Ishikawa (cell line): ENCODE data around the gene MYB.

ENCODE experiments used
- CEBPB ChIP-seq: IDR thresholded peaks from 2 replicates; pipeline ENCODE4 v1.6.1; 2012
- CREB1 ChIP-seq: IDR thresholded peaks from 2 replicates; pipeline ENCODE4 v1.6.1; 2012; ENCODE audit warnings: low read depth
- EGR1 ChIP-seq: IDR thresholded peaks from 2 replicates; pipeline ENCODE4 v1.6.1; 2012
- EP300 ChIP-seq: IDR thresholded peaks from 2 replicates; pipeline ENCODE4 v1.6.1; 2012; ENCODE audit warnings: borderline replicate concordance
- FOXM1 ChIP-seq: IDR thresholded peaks from 2 replicates; pipeline ENCODE4 v1.6.1; 2012; ENCODE audit warnings: low read depth, borderline replicate concordance
- NFIC ChIP-seq: IDR thresholded peaks from 2 replicates; pipeline ENCODE4 v1.6.1; 2012
- RAD21 ChIP-seq: IDR thresholded peaks from 2 replicates; pipeline ENCODE4 v1.6.1; 2012; ENCODE audit warnings: low read depth
- TAF1 ChIP-seq: IDR thresholded peaks from 2 replicates; pipeline ENCODE4 v1.6.1; 2012; ENCODE audit warnings: low read depth, mild to moderate bottlenecking
- TCF12 ChIP-seq: IDR thresholded peaks from 2 replicates; pipeline ENCODE4 v1.6.1; 2012; ENCODE audit warnings: low read depth
- TEAD4 ChIP-seq: IDR thresholded peaks from 2 replicates; pipeline ENCODE4 v1.6.1; 2012
- YY1 ChIP-seq: IDR thresholded peaks from 2 replicates; pipeline ENCODE4 v1.6.1; 2012; ENCODE audit warnings: low read depth
- ZBTB7A ChIP-seq: IDR thresholded peaks from 2 replicates; pipeline ENCODE4 v1.6.1; 2012; ENCODE audit warnings: low read depth
- TF ChIP-seq, protein P1 (sequence below): IDR thresholded peaks from 2 replicates; pipeline ENCODE4 v1.6.1; 2012
- TF ChIP-seq, protein P2 (sequence below): IDR thresholded peaks from 2 replicates; pipeline ENCODE4 v1.6.1; 2012; ENCODE audit warnings: low read depth, mild to moderate bottlenecking
- TF ChIP-seq, protein P3 (sequence below): IDR thresholded peaks from 2 replicates; pipeline ENCODE4 v1.6.1; 2012

MYB gene

DNA sequence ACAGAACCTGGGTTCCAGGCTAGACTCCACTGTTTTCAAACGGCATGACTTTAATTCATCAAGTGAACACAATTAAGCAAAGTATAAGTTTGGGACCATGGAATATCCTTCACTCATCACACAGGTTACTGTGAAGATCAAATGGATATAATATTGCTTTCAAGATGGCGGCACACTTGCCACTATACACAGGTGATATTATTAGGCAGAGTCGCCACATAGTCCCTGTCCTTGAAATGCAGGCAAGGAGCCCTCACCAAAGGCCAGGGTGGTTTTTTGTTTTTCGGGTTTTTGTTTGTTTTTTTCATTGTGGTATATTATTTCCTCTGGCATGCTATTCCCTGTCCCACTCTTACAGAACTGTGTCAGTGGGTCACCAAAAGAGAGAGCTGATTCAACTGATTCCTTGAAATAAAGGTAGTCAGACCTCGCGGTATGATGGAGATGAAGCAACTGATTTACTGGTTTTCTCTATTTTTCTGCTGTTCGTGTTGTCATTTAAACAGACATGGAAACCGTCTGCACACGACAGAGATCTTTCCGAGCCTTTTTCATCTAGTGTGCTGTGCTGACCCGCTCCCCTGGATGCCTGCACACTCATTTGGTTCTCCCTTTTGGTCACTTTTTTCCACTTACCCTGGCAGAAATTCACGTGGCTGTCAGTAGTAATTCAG is 29.7 kb downstream of the MYB start:
- TF ChIP-seq CREB1 (no peak), TEAD4 (no peak), YY1 (no peak), FOXM1 (no peak), RAD21 (no peak), NFIC (no peak), EP300 (no peak), EGR1 (no peak), TCF12 (no peak)
- TF ChIP-seq, protein P1, sequence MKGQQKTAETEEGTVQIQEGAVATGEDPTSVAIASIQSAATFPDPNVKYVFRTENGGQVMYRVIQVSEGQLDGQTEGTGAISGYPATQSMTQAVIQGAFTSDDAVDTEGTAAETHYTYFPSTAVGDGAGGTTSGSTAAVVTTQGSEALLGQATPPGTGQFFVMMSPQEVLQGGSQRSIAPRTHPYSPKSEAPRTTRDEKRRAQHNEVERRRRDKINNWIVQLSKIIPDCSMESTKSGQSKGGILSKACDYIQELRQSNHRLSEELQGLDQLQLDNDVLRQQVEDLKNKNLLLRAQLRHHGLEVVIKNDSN, result no peak
- TF ChIP-seq, protein P2, sequence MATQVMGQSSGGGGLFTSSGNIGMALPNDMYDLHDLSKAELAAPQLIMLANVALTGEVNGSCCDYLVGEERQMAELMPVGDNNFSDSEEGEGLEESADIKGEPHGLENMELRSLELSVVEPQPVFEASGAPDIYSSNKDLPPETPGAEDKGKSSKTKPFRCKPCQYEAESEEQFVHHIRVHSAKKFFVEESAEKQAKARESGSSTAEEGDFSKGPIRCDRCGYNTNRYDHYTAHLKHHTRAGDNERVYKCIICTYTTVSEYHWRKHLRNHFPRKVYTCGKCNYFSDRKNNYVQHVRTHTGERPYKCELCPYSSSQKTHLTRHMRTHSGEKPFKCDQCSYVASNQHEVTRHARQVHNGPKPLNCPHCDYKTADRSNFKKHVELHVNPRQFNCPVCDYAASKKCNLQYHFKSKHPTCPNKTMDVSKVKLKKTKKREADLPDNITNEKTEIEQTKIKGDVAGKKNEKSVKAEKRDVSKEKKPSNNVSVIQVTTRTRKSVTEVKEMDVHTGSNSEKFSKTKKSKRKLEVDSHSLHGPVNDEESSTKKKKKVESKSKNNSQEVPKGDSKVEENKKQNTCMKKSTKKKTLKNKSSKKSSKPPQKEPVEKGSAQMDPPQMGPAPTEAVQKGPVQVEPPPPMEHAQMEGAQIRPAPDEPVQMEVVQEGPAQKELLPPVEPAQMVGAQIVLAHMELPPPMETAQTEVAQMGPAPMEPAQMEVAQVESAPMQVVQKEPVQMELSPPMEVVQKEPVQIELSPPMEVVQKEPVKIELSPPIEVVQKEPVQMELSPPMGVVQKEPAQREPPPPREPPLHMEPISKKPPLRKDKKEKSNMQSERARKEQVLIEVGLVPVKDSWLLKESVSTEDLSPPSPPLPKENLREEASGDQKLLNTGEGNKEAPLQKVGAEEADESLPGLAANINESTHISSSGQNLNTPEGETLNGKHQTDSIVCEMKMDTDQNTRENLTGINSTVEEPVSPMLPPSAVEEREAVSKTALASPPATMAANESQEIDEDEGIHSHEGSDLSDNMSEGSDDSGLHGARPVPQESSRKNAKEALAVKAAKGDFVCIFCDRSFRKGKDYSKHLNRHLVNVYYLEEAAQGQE, result no peak
- TF ChIP-seq, protein P3, sequence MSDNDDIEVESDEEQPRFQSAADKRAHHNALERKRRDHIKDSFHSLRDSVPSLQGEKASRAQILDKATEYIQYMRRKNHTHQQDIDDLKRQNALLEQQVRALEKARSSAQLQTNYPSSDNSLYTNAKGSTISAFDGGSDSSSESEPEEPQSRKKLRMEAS, result no peak

DNA sequence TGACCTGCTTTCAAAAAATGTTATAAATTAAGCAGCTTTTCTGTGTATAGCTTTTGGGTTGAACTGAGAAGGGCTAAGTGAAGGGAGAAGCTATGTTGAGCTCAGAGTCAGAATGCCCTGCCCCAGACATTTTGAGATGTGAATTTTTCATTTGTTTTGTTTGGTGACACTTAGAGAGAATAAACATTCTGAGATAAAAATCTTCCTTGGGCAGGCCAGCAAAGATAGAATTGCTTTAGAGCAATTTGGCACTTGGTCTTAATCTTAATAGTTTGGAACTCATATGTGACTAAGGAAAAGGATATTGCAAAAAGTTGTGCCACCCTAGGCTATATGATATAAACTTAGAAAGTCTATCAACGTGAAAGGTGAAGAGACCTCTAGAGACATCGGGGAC is 30.2 kb downstream of the MYB start:
- TF ChIP-seq CREB1 (no peak), TAF1 (no peak), CEBPB (no peak)
- TF ChIP-seq, protein P2, result no peak
- TF ChIP-seq, protein P3, result no peak

DNA sequence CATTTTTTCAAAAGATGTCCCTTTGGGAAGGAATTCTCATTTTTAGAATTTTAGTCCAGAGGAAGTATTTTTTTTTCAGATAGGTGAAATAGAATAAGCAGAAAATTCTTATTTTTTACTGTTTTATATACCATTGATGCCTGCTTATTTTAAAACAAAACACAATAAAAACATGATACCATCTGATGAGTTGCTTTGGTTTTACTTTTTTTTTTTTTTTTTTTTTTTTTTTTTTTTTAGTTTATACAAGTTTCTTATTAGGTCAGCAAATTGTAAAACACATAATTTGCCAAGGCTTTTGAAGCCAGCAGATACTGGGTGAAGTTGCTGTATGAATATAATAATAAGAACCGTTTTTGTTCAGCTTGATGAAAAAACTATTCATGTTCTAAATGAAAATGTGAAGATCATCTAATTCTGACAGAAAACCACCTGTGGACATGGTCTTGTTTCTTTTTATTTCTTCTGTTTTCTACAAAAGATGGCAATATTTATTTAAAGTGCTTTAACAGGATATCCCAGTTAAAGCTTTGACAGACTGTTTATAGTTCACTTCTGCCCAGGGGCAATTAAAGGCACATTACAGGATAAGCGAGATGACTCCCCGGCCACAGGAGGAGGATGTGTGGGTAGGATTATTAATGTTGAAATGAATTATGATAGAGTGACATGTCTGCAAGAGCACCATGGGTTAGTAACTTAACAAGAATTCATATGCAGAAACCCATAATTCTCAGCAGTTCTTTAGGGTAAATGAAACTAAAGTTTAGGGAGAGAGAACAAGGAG is 31.1 kb downstream of the MYB start:
- TF ChIP-seq TCF12, result no peak
- TF ChIP-seq, protein P2, result no peak
- no peak for TF ChIP-seq EGR1
- no peak for TF ChIP-seq TAF1

DNA sequence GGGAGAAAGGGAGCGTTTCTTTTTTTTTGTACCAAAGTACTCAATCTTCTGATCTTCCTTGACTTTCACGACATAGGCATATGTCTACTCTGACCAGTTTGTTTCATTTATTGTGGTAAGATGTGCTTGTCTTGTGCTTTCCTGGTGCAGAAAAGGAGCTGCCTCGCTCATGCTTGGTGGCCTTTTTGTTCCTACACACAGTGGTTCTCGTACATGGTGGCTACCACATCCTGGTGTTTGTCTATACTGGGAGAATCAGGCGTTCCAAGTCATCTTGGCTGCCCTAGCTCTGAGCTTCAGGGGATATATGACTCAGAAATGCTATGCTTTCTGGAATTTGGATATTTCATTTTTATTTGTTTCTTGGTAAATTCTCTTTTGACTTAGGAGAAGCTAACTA is 31.8 kb downstream of the MYB start:
- TF ChIP-seq, protein P1, result no peak
- no peak for TF ChIP-seq TAF1
- no peak for TF ChIP-seq TEAD4
- TF ChIP-seq ZBTB7A, result no peak
- no peak for TF ChIP-seq CEBPB
- TF ChIP-seq, protein P2, result no peak
- TF ChIP-seq, protein P3, result no peak
- TF ChIP-seq RAD21, result no peak
- no peak for TF ChIP-seq EP300
- TF ChIP-seq FOXM1, result no peak
- no peak for TF ChIP-seq TCF12
